Measurements from ENCODE around the gene MAP2K5. TPM values are rescaled to one million over a fixed set of nuclear protein-coding genes. Genes with fewer than 3 reads are reported as not detected.
"Not testable (repeated sequence)": the region's sequence is repeated elsewhere in the genome, so short reads cannot be mapped to it uniquely, and the experiment has no call there.

Gene MAP2K5
- total RNA-seq, 4 donors from 2014 or later, result 7.2 to 14.2 (median 9.3) TPM

DNA sequence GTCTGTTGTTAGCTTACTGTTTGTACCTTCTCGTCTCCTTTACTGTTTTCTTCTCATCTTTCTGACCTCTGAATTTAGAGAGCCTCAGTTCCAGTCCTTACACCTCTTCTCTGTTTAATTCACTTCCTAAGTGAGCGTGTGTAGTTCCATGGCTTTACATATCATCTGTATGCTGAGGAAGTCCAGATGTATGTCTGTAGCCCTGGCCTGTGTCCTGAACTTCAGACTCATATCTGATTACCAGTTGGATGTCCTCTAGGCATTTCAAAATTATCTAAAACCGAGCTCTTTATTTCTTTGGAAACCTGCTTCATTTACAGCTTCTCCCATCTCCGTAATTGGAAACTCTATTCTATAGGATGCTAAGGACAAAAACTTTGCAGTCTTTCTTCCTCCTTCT is 75.8 kb downstream of the MAP2K5 start:
- ATAC-seq (ENCODE audit: low FRiP score) (no peak), DNase-seq (ENCODE audit: low spot score) (no peak)
- TF ChIP-seq, protein P1, sequence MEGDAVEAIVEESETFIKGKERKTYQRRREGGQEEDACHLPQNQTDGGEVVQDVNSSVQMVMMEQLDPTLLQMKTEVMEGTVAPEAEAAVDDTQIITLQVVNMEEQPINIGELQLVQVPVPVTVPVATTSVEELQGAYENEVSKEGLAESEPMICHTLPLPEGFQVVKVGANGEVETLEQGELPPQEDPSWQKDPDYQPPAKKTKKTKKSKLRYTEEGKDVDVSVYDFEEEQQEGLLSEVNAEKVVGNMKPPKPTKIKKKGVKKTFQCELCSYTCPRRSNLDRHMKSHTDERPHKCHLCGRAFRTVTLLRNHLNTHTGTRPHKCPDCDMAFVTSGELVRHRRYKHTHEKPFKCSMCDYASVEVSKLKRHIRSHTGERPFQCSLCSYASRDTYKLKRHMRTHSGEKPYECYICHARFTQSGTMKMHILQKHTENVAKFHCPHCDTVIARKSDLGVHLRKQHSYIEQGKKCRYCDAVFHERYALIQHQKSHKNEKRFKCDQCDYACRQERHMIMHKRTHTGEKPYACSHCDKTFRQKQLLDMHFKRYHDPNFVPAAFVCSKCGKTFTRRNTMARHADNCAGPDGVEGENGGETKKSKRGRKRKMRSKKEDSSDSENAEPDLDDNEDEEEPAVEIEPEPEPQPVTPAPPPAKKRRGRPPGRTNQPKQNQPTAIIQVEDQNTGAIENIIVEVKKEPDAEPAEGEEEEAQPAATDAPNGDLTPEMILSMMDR (IDR thresholded peaks at IDR 0.05), result no peak

DNA sequence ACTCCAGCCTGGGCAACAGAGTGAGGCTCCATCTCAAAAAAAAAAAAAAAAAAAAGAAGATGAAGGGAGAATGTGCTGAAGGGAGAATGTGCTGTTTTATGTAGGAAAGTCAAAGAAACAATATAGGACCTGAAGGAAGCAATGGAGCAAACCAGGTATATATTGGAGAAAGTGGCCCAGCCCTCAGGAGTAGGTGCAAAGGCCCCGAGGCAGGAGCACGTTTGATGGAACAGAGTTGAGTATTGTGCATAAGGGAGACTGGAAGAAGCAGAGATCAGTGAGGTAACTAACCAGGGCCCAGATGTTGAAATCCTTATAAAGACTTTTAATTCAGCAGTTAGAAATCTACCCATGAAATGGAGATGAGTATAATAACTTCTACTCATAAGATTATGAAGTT is 79.6 kb downstream of the MAP2K5 start:
- ATAC-seq (ENCODE audit: low FRiP score), result no peak
- TF ChIP-seq, protein P1 (IDR thresholded peaks at IDR 0.05), result no peak
- DNase-seq (ENCODE audit: low spot score), result no peak

DNA sequence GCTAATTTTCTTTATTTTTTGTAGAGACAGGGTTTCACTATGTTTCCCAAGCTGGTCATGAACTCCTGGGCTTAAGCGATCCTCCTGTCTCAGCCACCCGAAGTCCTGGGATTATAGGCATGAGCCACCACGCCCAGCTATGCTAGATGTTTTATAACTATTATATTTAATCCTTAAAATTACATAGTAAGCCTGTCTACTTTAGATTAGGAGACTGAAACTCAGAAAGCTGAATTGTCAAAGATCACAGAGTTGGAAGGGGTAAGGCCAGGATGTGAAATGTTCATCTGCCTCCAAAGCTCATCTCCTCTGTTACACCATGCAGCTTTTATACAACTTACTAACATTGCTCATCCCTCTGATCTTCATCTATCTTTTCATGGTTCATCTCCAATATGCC is 89.8 kb downstream of the MAP2K5 start:
- DNase-seq (ENCODE audit: low spot score) (no peak), ATAC-seq (ENCODE audit: low FRiP score) (no peak)
- TF ChIP-seq, protein P1 (IDR thresholded peaks at IDR 0.05), result no peak

DNA sequence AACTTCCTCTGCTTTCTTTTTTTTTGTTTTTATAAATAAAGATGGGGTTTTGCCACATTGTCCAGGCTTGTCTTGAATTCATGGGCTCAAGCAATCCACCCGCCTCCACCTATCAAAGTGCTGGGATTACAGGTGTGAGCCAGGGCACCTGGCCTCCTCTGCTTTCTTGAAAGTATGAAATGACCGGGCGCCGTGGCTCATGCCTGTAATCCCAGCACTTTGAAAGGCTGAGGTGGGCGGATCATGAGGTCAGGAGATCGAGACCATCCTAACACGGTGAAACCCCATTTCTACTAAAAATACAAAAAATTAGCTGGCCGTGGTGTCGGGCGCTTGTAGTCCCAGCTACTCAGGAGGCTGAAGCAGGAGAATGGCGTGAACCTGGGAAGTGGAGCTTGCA is 93.4 kb downstream of the MAP2K5 start:
- not testable (repeated sequence) for DNase-seq (ENCODE audit: low spot score); ATAC-seq (ENCODE audit: low FRiP score)

DNA sequence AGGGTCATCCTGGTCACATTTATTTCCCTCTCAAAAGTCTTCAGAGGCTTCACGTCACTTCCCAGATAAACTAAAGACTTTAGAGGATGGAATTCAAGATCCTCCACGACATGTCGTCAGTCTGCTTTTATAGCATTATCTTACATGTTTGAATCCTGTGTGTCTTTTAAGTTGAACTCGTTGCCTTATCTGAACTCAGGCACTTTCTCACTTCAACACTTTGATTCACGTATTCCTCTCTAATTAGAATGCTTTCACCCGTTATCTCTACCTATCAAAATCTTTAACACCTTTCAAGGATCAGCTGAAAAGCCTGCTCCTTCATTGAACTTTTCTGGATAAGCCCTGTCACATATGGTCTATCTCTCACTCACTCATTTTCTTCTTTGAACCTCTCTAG is 97.1 kb downstream of the MAP2K5 start:
- TF ChIP-seq, protein P1 (IDR thresholded peaks at IDR 0.05), result no peak
- ATAC-seq (ENCODE audit: low FRiP score) (no peak), DNase-seq (ENCODE audit: low spot score) (no peak)

DNA sequence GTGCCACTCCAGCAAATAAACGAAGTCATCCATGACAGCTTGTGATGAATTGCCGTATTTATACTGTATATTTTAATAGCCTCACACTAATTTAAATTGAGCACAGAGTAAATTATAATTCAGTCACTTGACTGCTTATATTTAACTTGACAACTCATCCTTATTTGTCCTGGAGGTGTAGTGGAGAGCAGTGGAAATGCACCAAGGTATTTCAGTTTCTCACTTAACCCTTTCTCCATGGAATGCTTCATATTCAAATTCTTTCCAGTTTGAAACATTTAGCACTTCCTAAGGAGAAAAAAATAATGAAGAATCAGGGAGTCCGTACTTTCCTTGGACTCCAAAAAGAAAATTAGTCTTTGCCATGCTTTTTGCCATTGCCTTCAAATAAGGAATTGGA is 99.0 kb downstream of the MAP2K5 start:
- ATAC-seq (ENCODE audit: low FRiP score) (no peak), DNase-seq (ENCODE audit: low spot score) (no peak)
- TF ChIP-seq, protein P1 (IDR thresholded peaks at IDR 0.05), result no peak

DNA sequence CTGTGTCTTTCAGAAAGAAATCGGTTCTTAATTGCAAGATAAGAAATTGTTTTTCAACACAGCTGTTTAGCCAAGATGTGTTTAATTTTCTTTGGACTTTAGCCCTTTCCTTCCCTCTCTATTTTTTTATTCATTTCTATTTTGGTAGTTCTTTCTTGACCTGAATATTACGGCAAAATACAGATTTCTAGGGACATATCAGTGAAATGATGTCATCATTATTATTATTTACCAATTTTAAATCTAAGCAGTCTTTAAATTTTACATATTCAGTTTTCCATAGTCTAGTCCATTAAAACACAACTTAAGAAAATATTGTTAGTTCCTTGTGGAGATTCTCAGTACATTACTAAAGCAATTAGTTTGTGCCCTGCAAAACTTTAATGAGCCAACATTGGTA is 104.3 kb downstream of the MAP2K5 start:
- DNase-seq (ENCODE audit: low spot score) (no peak), ATAC-seq (ENCODE audit: low FRiP score) (no peak)
- TF ChIP-seq, protein P1 (IDR thresholded peaks at IDR 0.05), result no peak

DNA sequence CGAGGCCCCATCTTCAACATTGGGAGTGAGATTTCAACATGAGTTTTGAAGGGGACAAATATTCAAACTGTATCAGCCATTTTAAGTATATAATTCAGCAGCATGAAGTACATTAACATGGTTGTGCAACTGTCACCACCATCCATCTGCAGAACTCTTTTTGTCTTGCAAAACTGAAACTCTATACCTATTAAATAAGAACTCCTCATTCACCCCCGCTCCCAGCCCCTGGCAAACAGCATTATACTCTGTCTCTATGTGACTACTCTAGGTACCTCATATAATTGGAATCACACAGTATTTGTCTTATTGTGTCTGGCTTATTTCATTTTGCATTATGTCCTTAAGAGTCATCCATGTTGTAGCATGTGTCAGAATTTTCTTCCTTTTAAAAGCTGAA is 110.1 kb downstream of the MAP2K5 start:
- TF ChIP-seq, protein P1 (IDR thresholded peaks at IDR 0.05), result no peak
- ATAC-seq (ENCODE audit: low FRiP score), result no peak
- no peak for DNase-seq (ENCODE audit: low spot score)

All from omental fat pad (tissue), 4 donors.